A204.1 (cell line): Measurements from ENCODE around the gene SRP68.
"Not testable (repeated sequence)": the region's sequence is repeated elsewhere in the genome, so short reads cannot be mapped to it uniquely, and the experiment has no call there.

Source experiments
- FAIRE-seq: peaks from 2 replicates; lab custom pipeline; 2012; peaks lifted over from hg19 to GRCh38; lab: Jason Lieb, UNC

SRP68 gene

GRCh38 chr17:76044475-76045007, 27.8 kb downstream of the SRP68 start:
- not testable (repeated sequence) for FAIRE-seq

- not testable (repeated sequence) for FAIRE-seq
Measured at GRCh38 chr17:76042868-76043267, 29.4 kb downstream of the SRP68 start.

- no peak for FAIRE-seq
Measured at GRCh38 chr17:76040376-76040775, 31.9 kb downstream of the SRP68 start.

- no peak for FAIRE-seq
Measured at GRCh38 chr17:76039121-76039520, 33.2 kb downstream of the SRP68 start.

GRCh38 chr17:76038050-76038449, 34.3 kb downstream of the SRP68 start:
- FAIRE-seq: no peak

DNA sequence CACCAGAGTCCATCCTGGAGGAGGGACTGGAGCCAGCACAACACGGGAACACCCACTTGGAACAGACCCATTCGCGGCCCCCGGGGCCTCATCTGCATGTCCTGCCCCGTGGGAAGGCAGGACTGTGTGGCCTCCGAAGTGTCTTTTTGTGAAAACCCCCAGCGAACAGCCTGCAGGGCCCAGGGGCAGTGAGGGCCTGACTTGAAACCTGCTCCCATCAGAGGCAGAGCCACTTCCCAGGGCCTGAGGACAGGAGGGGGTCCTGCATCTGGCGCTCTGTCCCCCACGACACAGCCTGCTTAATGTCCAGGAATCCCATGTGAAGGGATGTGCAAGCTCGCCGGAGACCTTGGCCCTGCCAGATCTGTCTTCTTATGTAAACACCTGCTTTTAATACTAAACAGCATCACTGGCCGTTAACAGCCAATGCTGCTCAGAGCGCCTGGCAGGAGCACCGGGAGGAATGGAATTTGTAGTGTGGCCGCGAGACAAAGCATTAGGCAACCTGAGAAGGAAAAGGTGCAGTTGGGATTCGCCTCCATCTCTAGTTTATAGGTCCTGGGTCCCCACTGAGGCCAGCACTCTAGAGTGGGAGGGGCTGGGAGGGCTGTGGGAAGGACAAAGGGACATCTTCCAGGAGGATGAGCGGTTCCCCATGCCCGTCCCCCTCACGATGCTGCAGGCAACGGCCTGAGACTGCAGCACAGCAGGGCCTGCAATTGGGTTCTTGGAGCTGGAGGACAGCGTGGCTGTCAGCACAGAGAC, 35.6 kb downstream of the SRP68 start:
- no peak for FAIRE-seq

GRCh38 chr17:76034428-76035350, 37.6 kb downstream of the SRP68 start:
- FAIRE-seq: no peak

DNA sequence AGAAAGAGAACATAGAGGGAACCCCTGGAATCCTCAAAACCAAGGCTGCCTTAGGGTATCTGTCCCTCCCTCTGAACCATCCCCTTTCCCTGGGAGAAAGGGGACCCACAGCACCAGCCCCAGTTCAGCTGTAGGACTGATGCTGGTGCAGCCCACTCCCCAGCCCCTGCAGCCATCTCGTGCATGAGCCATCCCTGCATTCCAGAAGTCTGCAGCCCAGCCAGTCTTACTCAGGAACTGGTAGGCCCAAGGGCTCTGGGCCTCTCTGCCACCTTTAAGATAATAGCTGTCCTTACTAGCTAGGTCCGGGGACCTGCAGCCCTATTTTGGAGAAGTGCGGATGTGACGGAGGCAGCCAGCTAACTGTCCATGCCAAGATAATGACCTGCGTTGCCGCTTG, 39.2 kb downstream of the SRP68 start:
- FAIRE-seq: no peak

- FAIRE-seq: no peak
Measured at GRCh38 chr17:76032780-76033108, 39.6 kb downstream of the SRP68 start.

DNA sequence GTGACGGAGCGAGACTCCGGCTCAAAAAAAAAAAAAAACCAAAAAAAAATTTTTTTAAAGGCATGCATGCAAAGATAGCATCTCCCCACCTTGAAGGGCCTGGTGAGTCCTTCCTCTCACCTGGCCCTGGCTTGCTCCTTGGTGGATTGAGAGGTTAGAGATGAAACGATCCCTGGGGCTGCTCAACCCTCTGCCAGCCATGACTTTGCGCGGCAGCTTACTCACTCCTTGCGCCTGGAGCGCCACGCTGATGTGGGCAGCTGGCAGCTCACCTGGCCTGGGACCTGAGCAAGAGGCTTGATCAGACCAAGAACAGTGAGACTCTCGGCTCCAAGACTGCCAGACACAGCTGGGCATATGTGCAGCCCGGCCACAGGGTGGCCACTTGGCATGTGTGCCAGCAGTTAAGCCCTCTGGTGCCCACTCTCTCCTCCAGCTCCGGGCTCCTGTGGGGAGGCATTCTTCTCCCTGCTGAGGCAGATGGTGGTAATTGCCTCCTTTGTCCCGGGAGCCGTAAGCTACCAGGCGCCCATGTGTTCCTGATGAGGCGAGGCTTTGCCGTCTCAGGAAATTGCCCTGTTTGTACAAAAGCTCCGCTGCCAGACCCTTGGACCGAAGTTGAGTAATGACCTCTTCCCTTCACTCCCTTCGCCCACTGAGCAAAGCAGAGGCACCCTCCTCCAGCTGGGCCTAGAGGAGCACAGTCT, 40.1 kb downstream of the SRP68 start:
- FAIRE-seq: no peak

DNA sequence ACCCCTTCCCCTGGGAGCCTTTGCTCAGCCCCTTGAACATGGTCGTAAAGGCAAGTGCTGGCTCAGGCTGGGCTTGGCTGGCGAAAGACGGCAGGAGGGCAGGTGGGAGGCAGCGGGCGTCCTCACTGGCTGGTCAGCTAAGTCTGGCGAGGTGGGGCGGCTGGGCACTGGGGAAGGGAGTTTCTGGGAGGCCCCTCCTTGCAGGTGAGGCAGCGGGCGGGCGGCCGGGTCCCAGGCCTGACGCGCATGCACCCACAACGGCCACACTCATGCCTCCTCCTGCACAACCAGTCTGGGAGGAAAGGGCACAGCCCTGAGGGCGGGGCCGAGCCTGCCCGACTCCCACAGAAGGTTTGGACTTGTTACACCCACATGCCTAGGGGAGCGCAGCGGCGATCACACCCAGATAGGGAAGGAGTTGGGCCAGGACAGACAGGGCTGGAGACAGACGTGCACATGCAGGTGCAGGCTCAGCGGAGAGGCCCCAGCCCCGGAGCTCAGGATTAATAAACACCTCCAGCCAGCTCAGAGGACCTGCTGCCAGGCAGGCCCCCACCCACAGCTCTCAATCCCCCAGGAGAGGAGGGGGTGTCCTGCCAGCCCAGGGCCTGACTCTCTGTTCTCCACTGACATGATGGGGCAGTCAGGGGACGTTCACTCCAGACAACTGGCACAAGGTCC, 45.0 kb downstream of the SRP68 start, which contains the start of gene EVPL:
Gene EVPL (minus strand): TSS at position 148 of the 681 bp plus-strand sequence. CDS start 108 bp downstream, at position 40.
- FAIRE-seq: no peak

GRCh38 chr17:76026714-76027158, 45.6 kb downstream of the SRP68 start:
- no peak for FAIRE-seq

GRCh38 chr17:76025294-76025693, 47.0 kb downstream of the SRP68 start:
- no peak for FAIRE-seq

DNA sequence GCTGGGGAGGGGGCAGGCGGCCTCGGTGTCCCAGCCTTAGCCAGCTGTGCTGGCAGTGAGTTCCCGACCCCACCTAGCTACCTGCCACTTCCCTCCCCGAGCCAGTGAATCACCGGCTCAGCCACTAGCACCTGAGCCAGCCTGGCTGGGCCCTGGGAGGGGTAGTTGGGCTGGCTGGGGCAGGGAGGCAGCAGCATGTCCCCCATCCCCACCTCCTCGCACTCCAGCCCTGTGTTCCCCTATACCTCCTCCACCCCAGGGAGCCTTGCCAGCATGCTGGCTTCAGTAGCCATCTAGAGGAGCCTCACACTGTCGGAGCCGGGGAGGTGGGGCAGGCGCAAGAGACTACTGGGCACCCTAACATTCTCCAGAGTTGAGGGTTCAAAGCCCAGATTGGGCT, 48.0 kb downstream of the SRP68 start:
- no peak for FAIRE-seq

DNA sequence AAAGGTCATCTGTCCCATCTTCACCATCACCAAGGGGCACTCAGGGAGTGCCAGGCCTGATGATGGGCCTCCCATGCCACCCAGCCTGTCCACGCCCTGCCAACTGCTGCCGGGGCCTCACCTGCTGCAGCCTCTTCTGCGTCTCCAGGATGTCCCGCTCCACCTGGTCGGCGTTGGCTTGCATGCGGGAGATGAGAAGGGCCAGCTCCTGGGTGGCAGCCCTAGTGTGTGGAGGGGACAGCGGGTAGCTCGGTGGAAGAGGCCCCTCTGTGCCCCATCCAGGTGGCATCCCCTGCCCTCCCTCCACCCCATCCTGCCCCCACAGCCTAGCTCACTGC, 48.4 kb downstream of the SRP68 start:
- no peak for FAIRE-seq

DNA sequence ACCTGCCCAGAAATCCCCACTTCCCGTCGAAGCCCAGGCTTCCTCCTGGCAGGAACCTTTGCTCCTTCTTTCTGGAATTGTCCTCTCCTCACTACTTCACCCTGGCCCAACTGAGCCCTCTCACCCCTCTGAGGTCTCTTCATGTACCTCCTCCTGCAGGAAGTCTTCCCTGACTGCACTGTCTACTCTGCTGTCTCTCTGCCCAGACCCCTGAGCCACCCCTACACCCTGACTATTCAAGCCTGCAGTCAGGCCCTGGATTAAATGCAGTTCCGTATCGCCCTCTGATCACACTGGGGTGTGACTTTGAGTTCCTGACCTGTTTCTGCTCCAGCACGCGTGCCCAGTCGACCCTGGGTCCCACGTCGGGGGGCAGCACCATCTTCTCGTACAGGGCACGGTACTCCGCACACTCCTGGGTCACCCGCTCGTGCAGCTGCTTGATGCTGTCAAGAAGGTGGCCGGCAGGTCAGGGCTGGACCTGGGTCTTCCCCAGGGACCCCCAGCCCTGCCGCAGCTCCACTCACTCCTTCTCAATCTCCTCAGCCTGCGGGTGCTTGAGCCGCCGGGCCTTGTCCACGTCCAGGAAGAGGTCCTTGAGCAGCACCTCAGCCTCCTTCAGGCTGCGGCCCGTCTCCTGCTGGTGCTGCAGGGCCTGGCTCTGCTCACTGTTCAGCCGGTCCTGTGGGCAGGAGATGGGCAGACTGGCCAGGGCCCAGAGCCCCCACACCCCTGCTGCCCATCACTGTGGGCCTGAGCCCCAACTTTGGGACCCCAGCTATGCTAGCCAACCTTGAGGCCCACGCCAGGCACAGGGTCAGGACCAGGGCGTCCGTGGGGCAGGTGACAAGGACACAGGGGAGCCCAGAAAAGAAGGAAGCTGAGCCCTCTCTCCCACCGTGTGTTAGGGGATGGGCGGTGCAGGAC, 49.1 kb downstream of the SRP68 start:
- FAIRE-seq: no peak

DNA sequence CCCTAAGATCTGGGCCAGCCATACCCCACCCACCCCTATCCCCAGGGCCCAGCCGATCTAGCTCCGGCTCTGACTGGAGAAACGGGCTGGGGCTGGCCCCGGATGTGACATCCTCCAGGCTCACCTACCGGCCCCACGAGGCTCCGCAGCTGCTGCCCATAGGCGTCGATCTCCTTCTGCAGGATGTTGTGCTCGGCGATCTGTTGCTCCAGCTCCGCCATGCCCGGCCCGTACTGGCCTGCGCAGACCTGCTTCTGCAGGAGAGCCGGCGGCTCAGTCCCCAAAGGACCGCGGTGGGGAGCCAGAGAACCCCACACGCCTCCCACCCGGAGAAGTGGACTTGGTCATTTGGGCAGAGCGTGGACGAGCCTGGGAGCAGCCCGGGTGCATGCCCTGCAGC, 50.0 kb downstream of the SRP68 start:
- no peak for FAIRE-seq

DNA sequence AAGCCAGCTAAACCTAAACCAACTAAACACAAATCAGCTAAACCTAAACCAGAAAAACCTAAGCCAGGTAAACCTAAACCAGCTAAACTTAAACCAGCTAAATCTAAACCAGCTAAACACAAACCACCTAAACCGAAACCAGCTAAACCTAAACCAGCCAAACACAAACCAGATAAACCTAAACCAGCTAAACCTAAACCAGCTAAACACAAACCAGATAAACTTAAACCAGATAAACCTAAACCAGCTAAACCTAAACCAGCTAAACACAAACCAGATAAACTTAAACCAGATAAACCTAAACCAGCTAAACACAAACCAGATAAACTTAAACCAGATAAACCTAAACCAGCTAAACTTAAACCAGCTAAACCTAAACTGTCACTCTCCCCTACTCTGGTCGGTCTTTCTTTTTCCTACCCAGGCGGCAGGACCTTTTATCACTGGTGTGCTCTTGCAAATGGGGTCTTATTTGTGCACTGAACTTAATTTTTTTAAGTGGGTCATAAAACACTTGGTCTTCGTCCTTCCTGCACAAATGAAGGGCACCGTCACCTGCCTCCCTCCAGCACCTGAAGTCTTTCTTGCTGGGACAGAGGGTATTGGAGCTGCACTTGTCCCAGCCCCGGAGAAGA, 52.4 kb downstream of the SRP68 start:
- no peak for FAIRE-seq

GRCh38 chr17:76018801-76019200, 53.5 kb downstream of the SRP68 start:
- FAIRE-seq: no peak

DNA sequence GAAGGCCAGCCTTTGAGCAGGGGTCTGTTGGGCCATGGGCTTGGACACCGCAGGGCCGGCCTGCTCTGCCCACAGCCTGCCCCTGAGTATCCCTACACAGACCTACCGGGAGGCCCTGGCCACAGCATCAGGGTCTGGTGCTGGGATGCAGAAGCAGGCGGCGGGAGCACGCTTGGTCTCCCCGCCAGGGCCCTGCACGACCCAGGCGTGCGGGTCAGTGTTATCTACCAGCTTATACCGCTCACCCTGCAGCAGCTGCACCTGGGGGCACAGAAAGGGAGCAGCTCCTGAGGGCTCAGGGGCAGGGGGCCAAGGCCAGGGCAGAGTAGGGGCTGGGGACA, 54.0 kb downstream of the SRP68 start:
- no peak for FAIRE-seq
